MM.1S (cell line): Measurements from ENCODE around the gene OR5K2.
A peak's percentile ranks its signal among the peaks of the same experiment; 100 is the strongest.

Source experiments
- DNase-seq: peaks from one replicate; pipeline ENCODE4 v3.0.0-alpha.2; 2015
- H2AFZ ChIP-seq: fragments of 300-600 bp; sonication (generic); 2 replicates; pipeline ENCODE4 v1.6.0; 2016; ENCODE audit warnings: antibody characterized with exemption, low read length
- H3F3A ChIP-seq: fragments of 300-600 bp; sonication (generic); 2 replicates; pipeline ENCODE4 v1.6.1; 2016; ENCODE audit warnings: mild to moderate bottlenecking, antibody characterized with exemption, low read length, moderate library complexity, mixed read lengths; ENCODE audit not compliant: insufficient read depth
- H3K27ac ChIP-seq: fragments of 300-600 bp; sonication (generic); 2 replicates; pipeline ENCODE4 v1.5.1; 2016; ENCODE audit warnings: mild to moderate bottlenecking, low read length
- H3K27me3 ChIP-seq: fragments of 300-600 bp; sonication (generic); replicated peaks from 2 replicates; pipeline ENCODE4 v1.6.0; 2016; ENCODE audit warnings: low read length; ENCODE audit not compliant: insufficient read depth
- H3K36me3 ChIP-seq: fragments of 300-600 bp; sonication (generic); replicated peaks from 2 replicates; pipeline ENCODE4 v1.6.1; 2016; ENCODE audit warnings: mild to moderate bottlenecking, low read length, mixed read lengths; ENCODE audit not compliant: insufficient read depth
- H3K4me1 ChIP-seq: fragments of 300-600 bp; sonication (generic); 2 replicates; pipeline ENCODE4 v1.6.1; 2016; ENCODE audit warnings: low read length, mixed read lengths
- H3K4me2 ChIP-seq: fragments of 300-600 bp; sonication (generic); 2 replicates; pipeline ENCODE4 v1.6.0; 2016; ENCODE audit warnings: low read depth, low read length
- H3K4me3 ChIP-seq: fragments of 300-600 bp; sonication (generic); 2 replicates; pipeline ENCODE4 v1.5.1; 2016; ENCODE audit warnings: low read length, mixed read lengths
- H3K79me2 ChIP-seq: fragments of 300-600 bp; sonication (generic); 2 replicates; pipeline ENCODE4 v1.6.1; 2016; ENCODE audit warnings: mixed run types, low read length, mixed read lengths
- H3K9ac ChIP-seq: fragments of 300-600 bp; sonication (generic); 2 replicates; pipeline ENCODE4 v1.6.1; 2016; ENCODE audit warnings: low read length, mixed read lengths
- H3K9me2 ChIP-seq: fragments of 300-600 bp; sonication (generic); replicated peaks from 2 replicates; pipeline ENCODE4 v1.6.1; 2016; ENCODE audit warnings: mild to moderate bottlenecking, low read length, mixed read lengths; ENCODE audit not compliant: insufficient read depth
- H3K9me3 ChIP-seq: fragments of 300-600 bp; sonication (generic); replicated peaks from 2 replicates; pipeline ENCODE4 v1.6.1; 2016; ENCODE audit warnings: mild to moderate bottlenecking, low read length, mixed read lengths; ENCODE audit not compliant: insufficient read depth
- H4K20me1 ChIP-seq: fragments of 300-600 bp; sonication (generic); 2 replicates; pipeline ENCODE4 v1.6.1; 2016; ENCODE audit warnings: mild to moderate bottlenecking, low read length, moderate library complexity, mixed read lengths; ENCODE audit not compliant: insufficient read depth
- CTCF ChIP-seq: fragments of 300-600 bp; sonication (generic); IDR thresholded peaks from 2 replicates; pipeline ENCODE4 v1.5.1; 2016; ENCODE audit warnings: antibody characterized with exemption, low read length, mixed read lengths
- EZH2 ChIP-seq: fragments of 300-600 bp; sonication (generic); optimal IDR thresholded peaks from 2 replicates; pipeline ENCODE3; 2017; ENCODE audit warnings: low read depth, mild to moderate bottlenecking, antibody characterized with exemption, low read length, mixed read lengths
- EZH2phosphoT487 ChIP-seq: fragments of 300-600 bp; sonication (generic); IDR thresholded peaks from 2 replicates; pipeline ENCODE4 v1.6.1; 2018; ENCODE audit warnings: antibody characterized with exemption, low read length

The OR5K2 gene

DNA sequence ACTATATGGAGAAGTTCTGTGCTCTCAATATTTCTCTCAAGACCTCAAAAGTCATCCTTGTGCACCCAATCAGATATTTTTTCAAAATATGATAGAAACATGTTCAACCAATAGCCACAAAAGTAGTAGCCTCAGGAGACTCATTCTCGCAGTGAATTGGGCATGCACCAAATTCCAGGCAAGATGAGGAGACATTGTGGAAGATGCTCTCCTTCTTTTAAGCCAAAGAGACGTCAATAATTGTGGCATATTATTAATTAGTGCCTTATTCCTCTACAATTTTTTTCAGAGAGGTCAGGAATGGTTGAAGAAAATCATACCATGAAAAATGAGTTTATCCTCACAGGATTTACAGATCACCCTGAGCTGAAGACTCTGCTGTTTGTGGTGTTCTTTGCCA lies at the start of gene OR5K2:
OR5K2 (plus strand) TSS at position 301 of the 400 bp plus-strand sequence; CDS start at position 301, 0 bp downstream.
- H3K4me1 ChIP-seq: no peaks in the 10 kb centered on the region
- no peaks in the 10 kb centered on the region for H3K79me2 ChIP-seq
- no peaks in the 10 kb centered on the region for H3K27me3 ChIP-seq
- no peak for DNase-seq
- no peak within 1 kb of the TSS for H3K27ac ChIP-seq
- no peak within 1 kb of the TSS for H3K4me2 ChIP-seq
- H3K36me3 ChIP-seq: no peaks in the 10 kb centered on the region
- no peak within 1 kb of the TSS for H2AFZ ChIP-seq
- no peaks in the 10 kb centered on the region for H4K20me1 ChIP-seq
- H3F3A ChIP-seq: no peaks in the 10 kb centered on the region
- H3K9ac ChIP-seq: no peak within 1 kb of the TSS
- H3K4me3 ChIP-seq: no peak within 1 kb of the TSS
- H3K9me3 ChIP-seq: no peaks in the 10 kb centered on the region
- no peaks in the 10 kb centered on the region for H3K9me2 ChIP-seq
- no peak for TF ChIP-seq EZH2phosphoT487
- no peak for TF ChIP-seq CTCF
- no peak for TF ChIP-seq EZH2

- H4K20me1 ChIP-seq: no peaks in the 10 kb centered on the region
- no peaks in the 10 kb centered on the region for H3K79me2 ChIP-seq
- H3K4me1 ChIP-seq: peaks cover 30% of the 10 kb centered on the region
- no peak overlapping the region for H2AFZ ChIP-seq
- no peak for DNase-seq
- peaks cover 14% of the 10 kb centered on the region for H3F3A ChIP-seq
- no peaks in the 10 kb centered on the region for H3K36me3 ChIP-seq
- H3K27ac ChIP-seq: peak overlapping the region; percentile 19; the same call in 1 of the 2 replicates
- H3K27me3 ChIP-seq: no peaks in the 10 kb centered on the region
- no peak overlapping the region for H3K9ac ChIP-seq
- no peak overlapping the region for H3K4me2 ChIP-seq
- no peaks in the 10 kb centered on the region for H3K9me3 ChIP-seq
- no peak for TF ChIP-seq EZH2
- TF ChIP-seq EZH2phosphoT487: no peak
- no peak for TF ChIP-seq CTCF
- no peaks in the 10 kb centered on the region for H3K9me2 ChIP-seq
- H3K4me3 ChIP-seq: no peak overlapping the region
Observed at GRCh38 chr3:98449606-98450193, 47.8 kb upstream of the OR5K2 start.

DNA sequence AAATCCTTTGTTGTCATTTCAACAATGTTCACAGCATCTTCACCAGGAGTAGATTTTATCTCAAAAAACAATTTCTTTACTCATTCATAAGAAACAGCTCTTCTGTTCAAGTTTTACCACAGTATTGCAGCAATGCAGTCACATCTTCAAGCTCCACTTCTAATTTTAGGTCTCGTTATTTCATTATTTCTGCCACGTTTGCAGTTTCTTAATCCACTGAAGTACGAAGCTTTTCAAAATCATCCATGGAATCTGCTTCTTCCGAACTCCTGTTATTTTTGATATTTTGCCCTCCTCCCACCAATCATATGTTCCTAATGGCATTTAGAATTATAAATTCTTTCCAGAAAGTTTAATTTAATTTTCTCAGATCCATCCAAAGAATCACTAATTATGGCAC lies 47.1 kb upstream of the OR5K2 start:
- Histone ChIP-seq H3K9ac (no peak overlapping the region), H3K27ac (no peak overlapping the region), H4K20me1 (no peaks in the 10 kb centered on the region), H2AFZ (no peak overlapping the region), H3K4me1 (peaks cover 30% of the 10 kb centered on the region), H3K4me3 (no peak overlapping the region), H3K9me2 (no peaks in the 10 kb centered on the region), H3F3A (peaks cover 14% of the 10 kb centered on the region), H3K4me2 (no peak overlapping the region), H3K36me3 (no peaks in the 10 kb centered on the region), H3K79me2 (no peaks in the 10 kb centered on the region), H3K27me3 (no peaks in the 10 kb centered on the region), H3K9me3 (no peaks in the 10 kb centered on the region)
- no peak for TF ChIP-seq CTCF
- TF ChIP-seq EZH2: no peak
- no peak for TF ChIP-seq EZH2phosphoT487
- no peak for DNase-seq
